Measurements from ENCODE around the gene KDR.
A peak's percentile ranks its signal among the peaks of the same experiment; 100 is the strongest.

The KDR gene

GRCh38 chr4:55087009-55087912, 38.1 kb downstream of the KDR start:
- in situ Hi-C loops (cut with HindIII; ENCODE audit: low sequenced_read_pairs) = no loop called here
- no peak overlapping the region for H3K4me3 ChIP-seq (ENCODE audit: low read depth, low read length)
- DNase-seq (ENCODE audit: low read depth, low spot score) = peak; percentile 32
- no peak for TF ChIP-seq CTCF (IDR thresholded peaks at IDR 0.05; ENCODE audit: low read depth, low read length)

DNA sequence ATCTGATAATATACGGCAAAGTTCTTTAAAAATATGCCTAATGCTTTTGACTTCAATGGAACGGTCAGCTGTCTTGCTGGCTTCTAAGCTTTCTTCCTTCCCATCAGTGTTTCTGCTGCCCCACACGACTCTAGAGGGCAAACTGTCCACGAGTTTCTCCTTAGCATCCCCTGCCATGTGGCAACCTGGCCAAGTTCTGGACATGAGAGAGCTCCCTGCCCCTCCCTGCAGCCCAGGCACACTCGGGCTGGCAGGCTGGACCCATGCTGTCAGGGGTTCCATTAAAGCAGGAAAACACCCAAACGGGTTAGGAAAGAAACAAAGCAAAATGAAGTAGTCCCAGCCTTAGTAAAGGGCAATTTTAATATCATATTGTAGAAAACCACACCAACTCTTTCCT, 38.8 kb downstream of the KDR start:
- TF ChIP-seq CTCF (IDR thresholded peaks at IDR 0.05; ENCODE audit: low read depth, low read length) = no peak
- H3K4me3 ChIP-seq (ENCODE audit: low read depth, low read length) = no peak overlapping the region
- in situ Hi-C loops (cut with HindIII; ENCODE audit: low sequenced_read_pairs) = no loop called here
- DNase-seq (ENCODE audit: low read depth, low spot score) = no peak

- DNase-seq (ENCODE audit: low read depth, low spot score) = no peak
- H3K4me3 ChIP-seq (ENCODE audit: low read depth, low read length) = no peak overlapping the region
- in situ Hi-C loops (cut with HindIII; ENCODE audit: low sequenced_read_pairs) = no loop called here
- TF ChIP-seq CTCF (IDR thresholded peaks at IDR 0.05; ENCODE audit: low read depth, low read length) = no peak
These were observed 41.7 kb downstream of the KDR start for GRCh38 chr4:55083735-55084134.

GRCh38 chr4:55082756-55083155, 42.6 kb downstream of the KDR start:
- no peak overlapping the region for H3K4me3 ChIP-seq (ENCODE audit: low read depth, low read length)
- TF ChIP-seq CTCF (IDR thresholded peaks at IDR 0.05; ENCODE audit: low read depth, low read length) = no peak
- in situ Hi-C loops (cut with HindIII; ENCODE audit: low sequenced_read_pairs) = no loop called here
- DNase-seq (ENCODE audit: low read depth, low spot score) = no peak

GRCh38 chr4:55080174-55080865, 45.1 kb downstream of the KDR start:
- in situ Hi-C loops (cut with HindIII; ENCODE audit: low sequenced_read_pairs) = no loop called here
- no peak overlapping the region for H3K4me3 ChIP-seq (ENCODE audit: low read depth, low read length)
- TF ChIP-seq CTCF (IDR thresholded peaks at IDR 0.05; ENCODE audit: low read depth, low read length) = no peak
- peak; percentile 15 for DNase-seq (ENCODE audit: low read depth, low spot score)

GRCh38 chr4:55079451-55080173, 45.8 kb downstream of the KDR start:
- no peak for TF ChIP-seq CTCF (IDR thresholded peaks at IDR 0.05; ENCODE audit: low read depth, low read length)
- no peak overlapping the region for H3K4me3 ChIP-seq (ENCODE audit: low read depth, low read length)
- in situ Hi-C loops (cut with HindIII; ENCODE audit: low sequenced_read_pairs) = no loop called here
- peak; percentile 53 for DNase-seq (ENCODE audit: low read depth, low spot score)

Measured in astrocyte of the spinal cord (primary cell).